ENCODE results near the gene KLF15. TPM values are rescaled to one million over a fixed set of nuclear protein-coding genes. Genes with fewer than 3 reads are reported as not detected.

KLF15 gene
- total and polyA plus RNA-seq, 2 donors (not counting 1 experiment from before 2014, with no cell fraction given): 0.10 to 2.2 TPM

GRCh38 chr3:126341755-126342150 is 15.5 kb downstream of the KLF15 start:
- Histone ChIP-seq H3K4me3 (ENCODE audit: control extremely low read depth in 1 of 5, extremely low read depth in 1 of 5, insufficient read depth in 1 of 5, low read depth in 2 of 5, low read length in 4 of 5) (no peak overlapping the region), H3K36me3 (replicated peaks in 1 of 2; ENCODE audit: control extremely low read depth in 1 of 2, control insufficient read depth in 1 of 2, extremely low read depth in 1 of 2, insufficient read depth in 2 of 2, low read length in 1 of 2) (no peaks in the 10 kb centered on the region), H2AFZ (ENCODE audit: insufficient read depth, low read depth, low read length, poor library complexity, severe bottlenecking) (no peak overlapping the region), H3K4me2 (replicated peaks; ENCODE audit: low read depth, low read length, poor library complexity, severe bottlenecking) (no peak overlapping the region), H4K20me1 (ENCODE audit: control insufficient read depth, insufficient read depth, low read length, poor library complexity, severe bottlenecking) (no peaks in the 10 kb centered on the region), H3K79me2 (ENCODE audit: control insufficient read depth, insufficient read depth, low read length) (no peaks in the 10 kb centered on the region), H3K9me3 (ENCODE audit: control extremely low read depth in 1 of 3, control insufficient read depth in 2 of 3, insufficient read depth in 1 of 3, low read length in 2 of 3) (no peaks in the 10 kb centered on the region), H3K4me1 (ENCODE audit: control insufficient read depth in 2 of 2, insufficient read depth in 2 of 2, low read length in 2 of 2) (no peaks in the 10 kb centered on the region), H3K27ac (ENCODE audit: low read length in 2 of 2) (no peak overlapping the region), H3K9ac (ENCODE audit: low read length) (no peak overlapping the region), H3K27me3 (replicated peaks in 1 of 4; ENCODE audit: control extremely low read depth in 1 of 4, control insufficient read depth in 3 of 4, insufficient read depth in 4 of 4, low read length in 3 of 4) (peaks cover 0 to 2% (median 0%) of the 10 kb centered on the region in 4 experiments)
- ATAC-seq (ENCODE audit: low read depth) (no peak), DNase-seq (no peak)
- H3K27ac Mint-ChIP-seq: no peak overlapping the region
- H3K4me3 Mint-ChIP-seq: no peak overlapping the region
- WGBS (ENCODE audit: insufficient coverage): 79% methylated on average over 6 of the region's 7 CpGs
- ChIA-PET CTCF (no interaction called here), POLR2A (no interaction called here)
- H3K27me3 Mint-ChIP-seq: peaks cover 3% of the 10 kb centered on the region
- H3K9me3 Mint-ChIP-seq (ENCODE audit: insufficient read depth): no peaks in the 10 kb centered on the region
- no peaks in the 10 kb centered on the region for H3K4me1 Mint-ChIP-seq
- intact Hi-C loops (cut with micrococcal nuclease): no loop called here
- TF ChIP-seq EZH2 (IDR thresholded peaks at IDR 0.05; ENCODE audit: borderline replicate concordance, insufficient read depth, low read depth, low read length, poor library complexity, severe bottlenecking): no peak
- TF ChIP-seq CTCF (IDR thresholded peaks at IDR 0.05): no peak

- Mint-ChIP-seq H3K4me1 (no peaks in the 10 kb centered on the region), H3K27ac (no peak overlapping the region), H3K27me3 (peaks cover 3% of the 10 kb centered on the region), H3K9me3 (ENCODE audit: insufficient read depth) (no peaks in the 10 kb centered on the region), H3K4me3 (no peak overlapping the region)
- Histone ChIP-seq H3K27me3 (replicated peaks in 1 of 4; ENCODE audit: control extremely low read depth in 1 of 4, control insufficient read depth in 3 of 4, insufficient read depth in 4 of 4, low read length in 3 of 4) (peaks cover 0 to 2% (median 0%) of the 10 kb centered on the region in 4 experiments), H2AFZ (ENCODE audit: insufficient read depth, low read depth, low read length, poor library complexity, severe bottlenecking) (no peak overlapping the region), H3K4me1 (ENCODE audit: control insufficient read depth in 2 of 2, insufficient read depth in 2 of 2, low read length in 2 of 2) (no peaks in the 10 kb centered on the region), H3K79me2 (ENCODE audit: control insufficient read depth, insufficient read depth, low read length) (no peaks in the 10 kb centered on the region), H3K36me3 (replicated peaks in 1 of 2; ENCODE audit: control extremely low read depth in 1 of 2, control insufficient read depth in 1 of 2, extremely low read depth in 1 of 2, insufficient read depth in 2 of 2, low read length in 1 of 2) (no peaks in the 10 kb centered on the region), H4K20me1 (ENCODE audit: control insufficient read depth, insufficient read depth, low read length, poor library complexity, severe bottlenecking) (no peaks in the 10 kb centered on the region), H3K9ac (ENCODE audit: low read length) (no peak overlapping the region), H3K9me3 (ENCODE audit: control extremely low read depth in 1 of 3, control insufficient read depth in 2 of 3, insufficient read depth in 1 of 3, low read length in 2 of 3) (no peaks in the 10 kb centered on the region), H3K4me3 (ENCODE audit: control extremely low read depth in 1 of 5, extremely low read depth in 1 of 5, insufficient read depth in 1 of 5, low read depth in 2 of 5, low read length in 4 of 5) (no peak overlapping the region), H3K4me2 (replicated peaks; ENCODE audit: low read depth, low read length, poor library complexity, severe bottlenecking) (no peak overlapping the region), H3K27ac (ENCODE audit: low read length in 2 of 2) (no peak overlapping the region)
- ATAC-seq (ENCODE audit: low read depth) (no peak), DNase-seq (no peak)
- intact Hi-C loops (cut with micrococcal nuclease): no loop called here
- ChIA-PET CTCF (no interaction called here), POLR2A (no interaction called here)
- WGBS (ENCODE audit: insufficient coverage): 87% methylated on average over 19 of the region's 19 CpGs
- TF ChIP-seq EZH2 (IDR thresholded peaks at IDR 0.05; ENCODE audit: borderline replicate concordance, insufficient read depth, low read depth, low read length, poor library complexity, severe bottlenecking): no peak
- TF ChIP-seq CTCF (IDR thresholded peaks at IDR 0.05): no peak
These were observed 16.1 kb downstream of the KLF15 start for GRCh38 chr3:126340943-126341754.

Data from B cell (primary cell).